NCI-H1105 treated with DMSO at 0.1 percent for 48 hours (cell line): ENCODE data around the gene RGS1.
"Not testable (repeated sequence)": the region's sequence is repeated elsewhere in the genome, so short reads cannot be mapped to it uniquely, and the experiment has no call there.

Experiments
- DNase-seq: peaks from one replicate; lab custom pipeline; 2025; lab: John Stamatoyannopoulos, UW

Gene RGS1

DNA sequence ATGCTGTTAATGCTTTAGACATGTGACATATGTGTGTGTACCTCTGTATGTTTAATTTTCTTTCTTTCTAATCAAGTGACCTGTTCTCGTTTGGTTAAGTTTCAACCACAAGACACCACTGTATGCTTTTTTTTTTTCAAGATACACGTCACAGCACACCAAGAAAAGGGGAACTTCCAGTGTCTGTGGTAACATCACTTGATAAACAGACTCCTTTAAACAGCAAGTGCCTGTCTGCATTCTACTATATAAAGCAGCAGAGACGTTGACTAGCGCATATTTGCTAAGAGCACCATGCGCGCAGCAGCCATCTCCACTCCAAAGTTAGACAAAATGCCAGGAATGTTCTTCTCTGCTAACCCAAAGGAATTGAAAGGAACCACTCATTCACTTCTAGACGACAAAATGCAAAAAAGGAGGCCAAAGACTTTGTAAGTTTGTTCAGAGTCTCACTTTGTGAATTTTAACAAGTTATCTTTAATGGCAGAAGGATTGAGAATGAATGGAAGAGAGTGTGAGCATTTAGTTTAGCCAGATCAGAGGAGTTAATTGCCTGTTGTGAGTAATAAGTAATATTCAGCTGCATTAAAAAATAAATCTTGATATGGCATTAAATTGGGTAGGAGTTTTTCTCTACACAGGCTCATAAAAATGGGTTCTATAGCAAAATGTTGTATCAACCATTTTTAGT lies at the start of gene RGS1:
RGS1 (plus strand) TSS at position 275 of the 691 bp plus-strand sequence; CDS start at position 295, 20 bp downstream.
- no peak for DNase-seq

DNA sequence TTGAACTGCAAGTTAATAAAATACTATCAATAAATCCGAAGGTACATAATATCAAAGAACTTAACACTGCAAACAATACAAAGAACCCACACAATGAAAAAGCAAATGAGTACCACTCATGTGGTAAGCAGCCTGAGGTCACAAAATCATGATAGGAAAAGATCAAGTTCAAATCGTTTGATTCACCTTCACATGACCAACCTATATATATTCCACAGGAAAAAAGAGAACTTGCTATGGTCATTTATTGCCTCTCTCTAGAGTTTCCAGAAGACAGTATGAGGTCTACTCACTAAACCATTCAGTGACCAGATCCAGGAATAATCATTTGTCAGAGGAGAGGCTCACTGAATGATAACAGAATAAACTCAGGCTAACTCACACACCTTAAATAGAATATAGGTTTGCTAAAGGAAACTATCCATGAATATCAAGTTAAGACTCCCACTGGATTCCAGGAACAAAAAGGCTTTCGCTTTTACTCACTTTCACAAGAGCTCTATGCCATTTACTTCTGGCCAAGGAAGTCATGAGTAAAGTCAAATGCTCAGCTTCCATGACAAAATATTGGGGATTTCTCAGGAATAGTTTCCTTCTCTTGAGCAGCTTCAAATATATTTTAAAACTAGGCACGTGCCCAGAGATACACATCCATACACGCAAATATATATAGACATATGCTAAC lies 48.3 kb upstream of the RGS1 start:
- DNase-seq: no peak

- no peak for DNase-seq
Measured at GRCh38 chr1:192527950-192528349, 47.6 kb upstream of the RGS1 start.

- DNase-seq: no peak
Measured at GRCh38 chr1:192529031-192529755, 46.4 kb upstream of the RGS1 start.

- no peak for DNase-seq
Measured at GRCh38 chr1:192529811-192530210, 45.8 kb upstream of the RGS1 start.

- DNase-seq: no peak
Measured at GRCh38 chr1:192530254-192530653, 45.3 kb upstream of the RGS1 start.

DNA sequence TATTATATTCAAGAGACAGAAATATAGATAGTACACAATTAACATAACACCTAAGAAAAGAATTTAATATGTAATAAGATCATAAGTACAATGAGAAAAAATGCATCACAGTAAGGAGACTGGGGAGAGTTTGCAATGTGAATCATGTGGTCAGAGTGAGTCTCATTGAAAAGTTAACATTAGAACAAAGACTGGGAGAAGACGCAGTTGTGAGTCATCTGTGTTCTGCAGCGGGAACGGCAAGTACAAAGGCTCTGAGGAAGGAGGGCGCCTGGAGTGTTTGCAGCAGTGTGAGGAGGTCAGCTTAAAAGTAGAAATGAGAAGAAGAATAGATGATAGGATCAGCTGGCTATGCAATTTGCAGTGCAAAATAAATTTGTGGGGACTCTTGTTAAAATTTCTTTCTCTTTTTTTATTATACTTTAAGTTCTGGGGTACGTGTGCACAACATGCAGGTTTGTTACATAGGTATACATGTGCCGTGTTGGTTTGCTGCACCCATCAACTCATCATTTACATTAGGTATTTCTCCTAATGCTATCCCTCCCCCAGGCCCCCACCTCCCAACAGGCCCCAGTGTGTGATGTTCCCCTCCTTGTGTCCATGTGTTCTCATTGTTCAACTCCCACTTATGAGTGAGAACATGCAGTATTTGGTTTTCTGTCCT lies 44.4 kb upstream of the RGS1 start:
- not testable (repeated sequence) for DNase-seq

DNA sequence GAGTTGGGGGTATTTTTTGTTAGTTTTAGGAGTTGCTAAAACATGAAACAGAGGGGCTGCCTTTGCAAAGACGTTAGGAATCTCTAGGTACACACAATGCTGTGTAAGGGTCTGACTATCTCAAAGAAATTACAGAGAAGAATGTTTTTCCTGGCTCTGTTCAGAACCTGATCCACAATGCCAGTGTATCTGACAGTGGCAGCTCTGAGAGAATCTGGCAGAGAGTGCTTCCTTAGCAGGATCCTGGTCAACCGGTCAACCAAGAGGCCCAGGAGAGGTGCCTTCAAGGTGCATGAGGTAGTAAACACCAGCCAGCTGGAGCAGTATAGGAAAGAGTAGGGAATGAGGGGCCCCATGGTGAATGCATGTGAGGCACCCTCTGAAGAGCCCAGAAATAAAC lies 40.9 kb upstream of the RGS1 start:
- DNase-seq: no peak

- no peak for DNase-seq
Measured at GRCh38 chr1:192535916-192536664, 39.5 kb upstream of the RGS1 start.

DNA sequence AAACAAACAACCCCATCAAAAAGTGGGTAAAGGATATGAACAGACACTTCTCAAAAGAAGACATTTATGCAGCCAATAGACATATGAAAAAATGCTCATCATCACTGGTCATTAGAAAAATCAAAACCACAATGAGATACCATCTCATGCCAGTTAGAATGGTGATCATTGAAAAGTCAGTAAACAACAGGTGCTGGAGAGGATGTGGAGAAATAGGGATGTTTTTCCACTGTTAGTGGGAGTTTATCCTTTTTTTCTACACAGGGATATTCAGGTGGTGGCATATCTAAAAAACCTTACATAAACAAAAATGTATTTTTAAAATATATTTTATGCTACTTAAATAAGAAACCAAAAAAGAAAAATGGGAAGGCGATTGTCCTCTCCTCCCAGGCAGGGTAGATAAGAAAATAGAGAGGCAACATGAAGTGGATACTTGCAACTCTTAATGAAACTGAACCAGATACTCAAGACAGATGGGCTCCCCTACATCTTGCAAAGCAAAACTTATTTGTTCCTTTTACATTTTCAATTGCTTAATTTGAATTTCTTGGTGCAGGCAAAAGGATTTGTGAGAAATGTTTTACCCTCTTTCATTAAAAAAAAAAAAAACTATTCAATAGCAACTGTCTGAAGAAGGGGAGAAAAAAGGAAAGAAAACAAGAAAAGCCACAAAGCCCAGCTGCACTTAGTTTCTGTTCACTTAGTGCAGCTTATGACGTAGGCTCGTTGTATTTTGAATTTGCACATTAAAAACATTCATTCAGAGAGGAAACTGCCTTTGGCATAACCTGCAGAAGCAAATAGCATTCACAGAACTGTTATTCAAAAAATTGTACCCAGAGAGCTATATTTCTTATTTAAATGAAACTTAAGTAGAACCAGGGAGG lies 36.9 kb upstream of the RGS1 start:
- DNase-seq: no peak

DNA sequence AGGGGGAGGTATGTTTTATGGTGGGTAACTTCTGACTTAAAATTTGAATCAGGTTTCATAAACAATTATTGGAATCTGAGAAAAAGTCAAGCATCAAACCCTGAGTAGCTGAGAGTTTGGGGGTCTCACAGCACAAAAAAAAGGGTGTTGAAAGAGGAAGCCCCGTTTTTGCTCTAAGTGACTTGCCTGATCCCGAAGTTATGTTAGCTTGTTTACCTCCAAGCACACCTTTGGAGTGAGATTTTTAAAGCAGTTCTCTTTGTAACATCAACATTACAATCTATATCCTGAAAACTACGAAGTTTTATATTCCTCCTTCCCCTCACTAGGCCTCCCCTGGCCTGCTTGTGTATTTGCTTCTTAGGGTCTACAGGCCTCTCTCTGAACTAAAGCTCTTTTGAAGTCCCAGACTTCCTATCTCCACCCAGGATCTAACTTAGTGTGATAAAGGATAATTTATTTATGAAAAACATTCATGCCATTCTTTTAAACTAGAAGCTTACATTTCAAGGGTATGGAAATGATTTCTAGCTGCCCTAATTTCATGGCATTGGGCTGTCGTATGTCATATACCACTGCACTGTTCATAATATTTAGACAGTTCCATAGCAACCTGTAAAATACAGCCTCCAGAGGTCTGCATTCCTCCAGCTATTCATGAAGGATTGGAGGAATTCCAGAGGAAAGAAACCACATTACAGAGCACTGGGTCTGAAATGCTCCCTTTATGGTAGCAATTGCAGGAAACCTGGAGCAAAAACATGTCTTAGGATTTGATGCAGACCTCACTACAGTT lies 36.1 kb upstream of the RGS1 start:
- no peak for DNase-seq

- no peak for DNase-seq
Measured at GRCh38 chr1:192543445-192543844, 32.1 kb upstream of the RGS1 start.

DNA sequence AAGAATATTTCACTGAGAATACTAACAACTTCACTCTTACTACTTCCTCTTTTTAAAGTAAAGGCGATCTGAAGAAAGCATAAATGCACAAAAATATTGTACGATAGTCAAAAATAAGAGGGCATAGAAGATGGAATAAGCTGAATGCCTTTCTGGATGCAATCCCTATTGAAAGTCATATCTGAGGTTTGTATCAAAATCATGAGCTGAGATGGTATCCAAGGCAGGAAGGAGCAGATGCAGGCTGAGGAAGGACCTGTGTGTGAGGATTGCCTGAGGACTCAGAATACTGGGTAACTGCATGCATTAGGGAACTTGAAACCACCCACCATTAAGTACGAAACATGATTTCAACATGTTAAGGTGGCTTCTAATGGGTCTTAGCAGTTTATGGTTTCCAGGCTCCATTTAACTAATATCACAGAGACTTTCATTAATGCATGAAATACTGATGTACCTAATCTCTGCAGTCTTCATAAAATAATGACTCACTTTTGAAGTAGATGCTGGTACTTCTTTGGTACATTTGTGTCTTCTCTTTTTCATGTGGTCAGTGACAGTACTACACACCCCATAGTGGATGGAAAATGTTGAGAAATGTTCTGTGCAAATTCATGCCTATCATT lies 29.6 kb upstream of the RGS1 start:
- DNase-seq: no peak

GRCh38 chr1:192546596-192547190 lies 28.9 kb upstream of the RGS1 start:
- no peak for DNase-seq

GRCh38 chr1:192547501-192547900 lies 28.1 kb upstream of the RGS1 start:
- no peak for DNase-seq

GRCh38 chr1:192549937-192550336 lies 25.6 kb upstream of the RGS1 start:
- no peak for DNase-seq

- DNase-seq: no peak
Measured at GRCh38 chr1:192550922-192551534, 24.5 kb upstream of the RGS1 start.

DNA sequence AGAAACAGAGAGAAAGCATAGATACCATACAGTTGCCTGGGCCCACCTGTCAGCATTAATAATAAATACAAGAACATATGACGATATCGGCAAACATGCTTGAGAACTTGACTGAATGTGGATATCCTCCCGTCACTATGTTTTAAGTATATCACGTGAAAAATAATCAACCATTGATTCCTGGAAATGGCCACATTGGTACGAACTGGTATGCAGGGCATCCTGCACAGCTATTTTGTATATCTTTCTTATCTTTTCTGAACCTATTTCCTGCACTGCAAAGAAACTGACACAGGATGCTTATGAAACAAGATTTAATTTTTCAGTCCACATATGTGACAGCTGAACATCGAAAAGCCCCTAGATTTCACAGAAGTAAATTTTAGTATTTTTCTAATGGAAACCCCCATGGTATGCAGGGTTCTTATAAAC lies 22.8 kb upstream of the RGS1 start:
- no peak for DNase-seq

GRCh38 chr1:192553741-192554140 lies 21.8 kb upstream of the RGS1 start:
- DNase-seq: no peak
